Central memory CD4-positive, alpha-beta T cell (primary cell): Measurements from ENCODE around the gene OARD1.
"Not testable (repeated sequence)": the region's sequence is repeated elsewhere in the genome, so short reads cannot be mapped to it uniquely, and the experiment has no call there.

Experiments used
- DNase-seq: peaks from one replicate; pipeline ENCODE4 v3.0.0; 2022

Gene OARD1

DNA sequence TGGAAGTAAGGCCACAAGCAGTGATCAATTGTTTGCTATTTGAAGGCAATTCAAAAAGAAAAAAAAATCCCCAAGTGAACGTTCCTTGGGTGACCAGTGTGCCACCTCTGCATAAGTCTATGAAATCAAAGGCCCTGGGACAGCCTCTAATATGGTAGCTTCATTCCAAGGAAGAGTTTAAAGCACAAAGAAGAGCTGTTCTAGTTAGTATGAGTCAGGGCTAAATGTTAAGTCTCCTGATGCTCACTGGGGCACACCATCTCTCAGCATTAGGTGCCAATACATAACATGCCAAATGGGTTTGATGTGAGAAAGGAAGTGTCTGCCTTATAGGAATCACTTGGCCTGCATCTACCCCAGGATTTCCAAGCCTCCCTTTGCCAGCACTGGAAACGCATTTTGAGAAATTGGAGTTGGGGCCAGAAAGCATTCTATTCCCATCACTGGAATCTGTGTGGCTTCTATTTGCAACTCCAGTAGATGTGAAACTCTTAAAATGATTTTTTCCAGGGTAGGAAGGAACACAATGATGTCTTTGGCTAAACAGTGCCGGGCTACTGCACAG, 46.1 kb downstream of the OARD1 start:
- DNase-seq: no peak

DNA sequence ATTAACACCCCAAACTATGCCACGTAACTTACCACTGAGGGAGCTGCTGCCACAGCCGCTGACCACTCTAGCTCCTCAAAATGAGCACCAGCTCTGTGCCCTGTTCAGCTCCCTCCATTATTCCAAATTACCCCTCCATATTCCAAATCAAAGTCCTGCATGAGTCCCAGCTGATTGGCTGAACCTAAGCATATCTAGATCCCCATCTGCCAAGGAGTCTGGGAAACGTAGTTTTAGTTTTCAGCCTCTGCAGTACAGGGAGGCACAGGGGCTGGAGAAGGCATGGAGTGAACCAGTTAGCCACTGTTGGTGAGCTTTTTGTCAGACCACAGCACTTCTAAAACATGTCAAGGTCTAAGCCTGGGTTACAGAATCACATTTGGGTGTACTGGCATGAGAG, 49.0 kb downstream of the OARD1 start:
- no peak for DNase-seq

DNA sequence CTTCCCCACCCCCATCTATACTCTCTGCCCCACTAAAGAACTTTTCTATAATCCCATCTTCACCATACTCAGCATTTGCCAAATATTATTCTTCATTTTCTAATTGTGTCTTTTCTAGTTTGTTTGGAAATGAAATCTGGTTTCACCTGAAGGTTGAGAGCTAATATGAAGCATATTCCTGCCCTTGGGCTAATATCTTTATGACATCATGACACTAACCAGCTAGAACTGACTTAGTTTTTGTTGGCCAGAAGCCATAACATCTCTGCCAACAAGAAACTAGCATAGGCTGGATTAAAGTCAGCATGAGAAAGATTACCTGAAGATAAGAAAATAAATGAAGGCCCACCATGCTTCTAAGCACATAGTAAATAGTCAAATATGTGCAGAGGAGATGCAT, 49.9 kb downstream of the OARD1 start:
- no peak for DNase-seq

DNA sequence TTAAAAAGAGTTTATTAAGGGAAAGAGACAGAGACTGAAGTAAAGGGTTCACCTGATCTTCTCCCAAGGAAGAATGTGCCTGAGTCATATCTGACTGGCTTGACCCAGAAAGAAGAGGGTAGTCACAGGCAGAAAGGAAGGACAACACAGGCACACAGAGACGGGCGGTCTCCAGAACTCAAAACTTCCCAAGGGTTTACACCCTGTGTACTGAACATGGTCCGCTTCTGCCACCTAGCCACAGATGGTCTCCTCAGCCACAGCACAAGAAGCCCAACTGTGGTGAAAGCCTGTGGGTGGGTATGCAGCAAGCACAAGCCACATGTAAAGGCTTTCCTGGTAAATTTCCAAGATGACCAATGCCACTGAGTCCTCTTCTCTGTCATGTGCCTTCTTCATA, 50.3 kb downstream of the OARD1 start:
- no peak for DNase-seq

DNA sequence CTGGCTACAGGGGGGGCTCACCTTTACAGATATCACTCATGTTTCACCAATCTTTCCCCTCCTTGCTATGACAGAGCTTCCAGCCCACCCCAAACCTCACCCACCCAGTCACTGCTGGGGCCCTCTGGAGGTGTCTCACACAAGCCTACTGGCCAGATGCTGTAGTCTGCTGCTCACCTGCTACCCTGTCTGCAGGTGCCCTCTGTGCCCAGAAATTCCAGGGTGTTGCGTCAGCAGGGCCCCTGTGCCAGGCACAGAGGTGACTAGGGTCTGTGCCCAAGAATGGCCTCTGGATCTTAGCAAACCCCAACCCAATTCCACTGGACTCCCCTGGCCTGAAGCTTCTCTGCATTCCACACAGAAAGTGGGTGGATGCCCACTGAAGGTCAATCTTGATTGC, 54.5 kb downstream of the OARD1 start:
- no peak for DNase-seq

DNA sequence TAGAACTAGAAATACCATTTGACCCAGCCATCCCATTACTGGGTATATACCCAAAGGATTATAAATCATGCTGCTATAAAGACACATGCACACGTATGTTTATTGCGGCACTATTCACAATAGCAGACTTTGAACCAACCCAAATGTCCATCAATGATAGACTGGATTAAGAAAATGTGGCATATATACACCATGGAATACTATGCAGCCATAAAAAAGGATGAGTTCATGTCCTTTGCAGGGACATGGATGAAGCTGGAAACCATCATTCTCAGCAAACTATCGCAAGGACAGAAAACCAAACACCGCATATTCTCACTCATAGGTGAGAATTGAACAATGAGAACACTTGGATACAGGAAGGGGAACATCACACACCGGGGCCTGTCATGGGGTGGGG, 56.3 kb downstream of the OARD1 start:
- not testable (repeated sequence) for DNase-seq

DNA sequence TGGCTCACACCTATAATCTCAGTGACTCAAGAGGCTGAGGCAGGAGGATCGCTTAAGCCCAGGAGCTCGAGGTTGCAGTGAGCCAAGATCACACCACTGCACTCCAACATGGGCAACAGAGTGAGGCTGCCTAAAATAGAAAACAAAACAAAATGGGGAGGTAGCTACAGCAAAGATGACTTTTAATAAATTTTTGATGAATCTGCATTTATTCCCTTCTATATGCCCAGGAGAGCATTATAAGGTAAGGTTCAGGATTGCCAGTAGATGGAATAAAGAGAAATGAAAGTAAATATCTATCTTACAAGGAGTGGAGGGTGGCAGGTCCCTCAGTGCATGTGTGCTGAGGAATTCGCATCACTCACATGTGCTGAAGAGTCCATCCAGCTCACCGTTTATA, 57.4 kb downstream of the OARD1 start:
- DNase-seq: no peak
